Mononuclear cell (primary cell): ENCODE results near the gene ENDOD1. TPM values are rescaled to one million over a fixed set of nuclear protein-coding genes. Genes with fewer than 3 reads are reported as not detected.
"Not testable (repeated sequence)": the region's sequence is repeated elsewhere in the genome, so short reads cannot be mapped to it uniquely, and the experiment has no call there.

Experiments used
- H3K27me3 ChIP-seq: 2 replicates; pipeline ENCODE4 v1.6.0; 2011; ENCODE audit warnings: low read length, control low read depth; ENCODE audit not compliant: insufficient read depth
- H3K4me1 ChIP-seq: 2 replicates; pipeline ENCODE4 v1.5.1; 2011; ENCODE audit warnings: mild to moderate bottlenecking, low read length, control low read depth; ENCODE audit not compliant: insufficient read depth
- H3K4me3 ChIP-seq: 2 replicates; pipeline ENCODE4 v1.5.1; 2011; ENCODE audit warnings: mild to moderate bottlenecking, low read length, moderate library complexity
- H3K9me3 ChIP-seq: 2 replicates; pipeline ENCODE4 v1.5.1; 2011; ENCODE audit warnings: low read depth, mild to moderate bottlenecking, control low read depth, low read length
- total RNA-seq: library from RNA; depleted of rRNA; stranded (reverse); fragments of >200 nt; gene quantifications from one replicate; pipeline ENCODE4 v1.2.3, GENCODE V29; 2012

The ENDOD1 gene, protein sequence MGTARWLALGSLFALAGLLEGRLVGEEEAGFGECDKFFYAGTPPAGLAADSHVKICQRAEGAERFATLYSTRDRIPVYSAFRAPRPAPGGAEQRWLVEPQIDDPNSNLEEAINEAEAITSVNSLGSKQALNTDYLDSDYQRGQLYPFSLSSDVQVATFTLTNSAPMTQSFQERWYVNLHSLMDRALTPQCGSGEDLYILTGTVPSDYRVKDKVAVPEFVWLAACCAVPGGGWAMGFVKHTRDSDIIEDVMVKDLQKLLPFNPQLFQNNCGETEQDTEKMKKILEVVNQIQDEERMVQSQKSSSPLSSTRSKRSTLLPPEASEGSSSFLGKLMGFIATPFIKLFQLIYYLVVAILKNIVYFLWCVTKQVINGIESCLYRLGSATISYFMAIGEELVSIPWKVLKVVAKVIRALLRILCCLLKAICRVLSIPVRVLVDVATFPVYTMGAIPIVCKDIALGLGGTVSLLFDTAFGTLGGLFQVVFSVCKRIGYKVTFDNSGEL
- total RNA-seq, result 20.9 TPM

DNA sequence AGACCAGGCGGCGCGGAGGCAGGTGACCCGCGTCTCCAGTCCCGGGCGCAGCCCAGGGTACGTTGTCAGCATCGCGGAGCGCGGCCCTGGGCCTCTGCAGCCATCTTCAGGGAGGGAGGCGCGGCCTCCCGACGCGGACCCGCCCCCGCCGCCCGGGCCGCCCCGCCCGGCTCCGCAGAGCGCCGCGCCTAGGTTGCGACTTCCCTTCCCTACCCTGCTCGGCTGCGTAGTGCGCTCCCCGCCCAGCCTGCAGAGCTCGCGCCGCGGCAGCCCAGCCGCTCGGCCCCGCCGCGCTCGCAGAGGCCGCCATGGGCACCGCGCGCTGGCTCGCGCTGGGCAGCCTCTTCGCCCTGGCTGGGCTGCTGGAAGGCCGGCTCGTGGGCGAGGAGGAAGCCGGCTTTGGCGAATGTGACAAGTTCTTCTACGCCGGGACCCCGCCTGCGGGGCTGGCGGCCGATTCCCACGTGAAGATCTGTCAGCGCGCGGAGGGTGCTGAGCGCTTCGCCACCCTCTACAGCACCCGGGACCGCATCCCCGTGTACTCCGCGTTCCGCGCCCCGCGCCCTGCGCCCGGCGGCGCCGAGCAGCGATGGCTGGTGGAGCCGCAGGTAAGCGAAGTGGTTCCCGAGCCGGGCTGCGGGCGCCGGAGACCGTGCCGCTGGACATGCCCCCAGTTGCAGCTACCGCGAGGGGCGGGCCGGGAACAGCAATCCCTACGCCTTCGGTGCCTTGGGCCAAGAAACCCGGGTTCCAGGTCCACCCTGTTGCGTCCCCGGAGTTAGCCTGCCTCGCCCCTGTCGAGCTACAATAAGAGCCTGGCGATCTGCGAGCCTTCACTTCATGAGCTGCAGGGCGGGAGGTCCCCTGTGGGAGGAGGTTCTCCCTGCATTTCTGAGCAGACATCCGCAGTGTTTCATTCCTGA lies at the start of gene ENDOD1:
TSS of gene ENDOD1 (plus strand) at position 227 of the 923 bp plus-strand sequence. CDS start at position 309, 82 bp downstream.
- peaks cover 37% of the 10 kb centered on the region for H3K4me1 ChIP-seq
- H3K4me3 ChIP-seq, result peak within 1 kb of the TSS; percentile 66
- no peaks in the 10 kb centered on the region for H3K9me3 ChIP-seq
- no peaks in the 10 kb centered on the region for H3K27me3 ChIP-seq

DNA sequence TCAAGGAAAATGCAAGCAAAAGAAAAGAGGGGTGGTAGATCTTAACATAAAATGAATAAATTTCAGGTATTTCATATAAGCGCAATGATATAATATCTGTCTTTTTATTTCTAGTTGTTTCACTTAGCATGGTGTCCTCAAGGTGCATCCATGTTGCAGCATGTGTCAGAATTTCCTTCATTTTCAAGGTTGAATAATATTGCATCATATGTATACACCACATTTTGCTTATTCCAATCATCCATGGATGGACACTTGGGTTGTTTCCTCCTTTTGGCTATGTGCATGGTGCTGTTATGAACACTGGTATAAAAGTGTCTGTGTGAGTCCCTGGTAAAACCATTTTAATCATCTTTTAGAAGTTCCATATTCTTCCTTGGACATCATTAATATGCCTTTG lies 47.4 kb upstream of the ENDOD1 start:
- Histone ChIP-seq H3K4me1 (no peaks in the 10 kb centered on the region), H3K4me3 (no peak overlapping the region), H3K27me3 (peaks cover 7% of the 10 kb centered on the region), H3K9me3 (no peaks in the 10 kb centered on the region)

DNA sequence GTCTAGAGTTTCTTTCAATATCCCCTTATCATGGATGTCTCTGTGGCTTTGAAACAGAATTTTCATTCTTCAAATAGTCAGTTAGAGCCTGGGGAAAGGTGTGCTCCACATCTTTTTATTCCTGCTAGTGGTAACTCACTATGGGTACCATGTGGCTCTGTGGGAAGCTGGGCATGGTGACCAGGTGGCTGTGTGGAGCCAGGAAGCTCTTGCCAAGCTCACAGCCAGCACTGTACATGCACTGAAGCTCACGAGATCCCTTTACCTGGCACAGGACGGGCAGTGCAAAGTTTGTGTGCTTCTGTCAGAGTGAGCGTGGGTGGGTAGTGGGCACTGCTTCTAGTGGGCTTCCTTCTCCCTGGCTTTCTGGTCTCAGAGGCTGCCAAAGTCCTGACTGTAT lies 46.7 kb upstream of the ENDOD1 start:
- peaks cover 7% of the 10 kb centered on the region for H3K27me3 ChIP-seq
- no peak overlapping the region for H3K4me3 ChIP-seq
- H3K9me3 ChIP-seq, result no peaks in the 10 kb centered on the region
- H3K4me1 ChIP-seq, result no peaks in the 10 kb centered on the region

DNA sequence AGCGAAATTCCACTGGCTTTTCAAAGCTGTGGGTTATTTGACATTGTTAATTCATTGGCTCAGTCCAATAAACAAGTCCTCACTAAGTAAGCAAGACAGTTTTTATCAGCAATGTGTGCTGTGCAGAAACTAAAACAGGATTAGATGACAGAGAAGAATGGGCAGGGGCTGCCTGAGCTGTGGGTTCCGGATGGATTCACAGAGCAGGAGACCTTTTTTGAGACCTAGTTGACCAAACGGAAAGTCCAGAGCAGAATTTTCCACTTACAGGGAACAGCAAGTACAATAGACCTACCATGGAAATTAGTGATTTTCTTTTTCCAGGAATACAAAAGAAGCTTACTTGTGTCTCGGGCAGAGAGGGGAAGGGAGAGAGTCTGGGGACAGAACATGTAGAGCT lies 45.6 kb upstream of the ENDOD1 start:
- no peaks in the 10 kb centered on the region for H3K9me3 ChIP-seq
- no peaks in the 10 kb centered on the region for H3K4me1 ChIP-seq
- H3K27me3 ChIP-seq, result peaks cover 3% of the 10 kb centered on the region
- H3K4me3 ChIP-seq, result no peak overlapping the region

DNA sequence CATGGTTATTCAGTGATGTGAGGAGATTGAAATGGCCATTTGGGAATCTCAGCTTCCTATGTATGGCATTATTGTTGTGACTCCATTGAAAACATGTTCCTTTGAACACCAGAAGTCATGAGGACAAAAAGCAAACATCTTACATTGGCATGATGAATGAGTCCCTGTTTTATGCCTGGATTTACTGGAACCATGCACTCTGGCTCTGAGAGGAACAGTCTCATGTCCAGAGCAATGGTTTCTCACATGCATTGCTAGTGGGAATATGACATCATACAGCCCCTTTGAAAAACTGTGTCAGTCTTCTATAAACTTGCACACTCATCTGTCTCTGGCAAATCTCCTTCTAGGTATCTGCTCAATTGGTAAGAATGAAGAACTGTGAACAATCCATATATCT lies 43.8 kb upstream of the ENDOD1 start:
- Histone ChIP-seq H3K9me3 (no peaks in the 10 kb centered on the region), H3K4me3 (no peak overlapping the region), H3K27me3 (peaks cover 3% of the 10 kb centered on the region), H3K4me1 (no peaks in the 10 kb centered on the region)

DNA sequence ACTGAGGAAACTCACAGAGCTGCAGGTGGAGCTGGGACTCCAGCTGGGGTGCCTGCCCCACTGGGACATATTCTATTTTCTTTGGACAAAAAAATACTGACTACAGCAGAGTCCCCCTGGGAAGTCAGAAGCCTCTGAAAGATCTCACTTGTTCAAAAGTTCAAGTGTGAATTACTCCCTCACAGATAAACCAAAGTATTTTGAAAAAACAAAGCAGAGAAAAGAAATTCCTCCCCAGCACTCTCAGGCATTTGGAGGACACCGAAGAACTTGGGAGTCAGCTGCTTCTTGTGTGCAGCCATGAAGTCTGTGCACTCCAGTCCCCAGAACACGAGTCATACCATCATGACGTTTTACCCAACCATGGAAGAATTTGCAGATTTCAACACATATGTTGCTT lies 40.5 kb upstream of the ENDOD1 start, which contains the start of gene KDM4F:
TSS of gene KDM4F (plus strand) at position 301 of the 400 bp plus-strand sequence.
- not testable (repeated sequence) for H3K9me3 ChIP-seq, H3K27me3 ChIP-seq, H3K4me1 ChIP-seq, H3K4me3 ChIP-seq

DNA sequence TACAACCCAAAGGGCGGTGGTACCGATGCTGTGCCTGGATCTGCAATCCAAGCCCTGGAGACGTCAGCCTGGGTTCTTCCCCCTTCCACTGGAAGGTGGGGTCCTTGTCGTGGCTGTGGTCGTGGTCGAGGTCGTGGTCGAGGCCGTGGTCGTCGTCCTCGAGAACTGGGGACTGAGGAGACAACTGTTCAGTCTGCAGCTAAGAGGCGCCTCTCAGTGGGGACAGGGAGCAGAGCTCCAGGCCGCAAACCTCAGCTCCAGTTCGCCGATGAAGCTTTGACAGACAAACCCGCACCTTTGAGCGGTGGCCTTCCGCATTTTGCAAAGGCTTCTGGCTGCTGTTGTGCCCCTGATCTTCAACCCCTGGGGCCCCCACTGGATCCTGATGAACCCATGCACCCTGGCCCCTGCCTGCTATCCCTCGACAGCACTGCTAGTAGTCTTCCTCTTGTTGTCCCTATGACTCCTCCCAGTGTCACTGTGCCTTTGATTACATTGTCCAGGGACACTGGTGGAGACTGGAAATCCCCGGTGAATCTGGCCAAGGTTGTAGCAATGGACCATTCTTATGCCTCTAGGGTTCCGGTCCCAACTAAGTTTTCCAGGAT lies 38.9 kb upstream of the ENDOD1 start:
- H3K4me1 ChIP-seq, result no peaks in the 10 kb centered on the region
- no peaks in the 10 kb centered on the region for H3K9me3 ChIP-seq
- H3K27me3 ChIP-seq, result peaks cover 8% of the 10 kb centered on the region
- no peak overlapping the region for H3K4me3 ChIP-seq

DNA sequence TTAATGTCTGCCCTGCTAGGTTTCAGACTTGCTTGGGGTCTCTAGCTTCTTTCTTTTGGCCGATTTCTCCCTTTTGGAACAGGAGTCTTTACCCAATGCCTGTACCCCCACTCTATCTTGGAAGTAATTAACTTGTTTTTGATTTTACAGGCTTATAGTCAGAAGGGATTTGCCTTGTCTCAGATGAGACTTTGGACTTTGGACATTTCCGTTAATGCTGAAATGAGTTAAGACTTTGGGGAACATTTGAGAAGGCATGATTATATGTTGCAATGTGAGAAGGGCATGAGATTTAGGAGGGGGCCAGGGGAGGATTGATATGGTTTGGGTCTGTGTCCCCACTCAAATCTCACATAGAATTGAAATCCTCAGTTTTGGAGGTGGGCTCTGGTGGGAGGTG lies 35.3 kb upstream of the ENDOD1 start:
- no peaks in the 10 kb centered on the region for H3K9me3 ChIP-seq
- H3K27me3 ChIP-seq, result peaks cover 7% of the 10 kb centered on the region
- no peaks in the 10 kb centered on the region for H3K4me1 ChIP-seq
- no peak overlapping the region for H3K4me3 ChIP-seq

DNA sequence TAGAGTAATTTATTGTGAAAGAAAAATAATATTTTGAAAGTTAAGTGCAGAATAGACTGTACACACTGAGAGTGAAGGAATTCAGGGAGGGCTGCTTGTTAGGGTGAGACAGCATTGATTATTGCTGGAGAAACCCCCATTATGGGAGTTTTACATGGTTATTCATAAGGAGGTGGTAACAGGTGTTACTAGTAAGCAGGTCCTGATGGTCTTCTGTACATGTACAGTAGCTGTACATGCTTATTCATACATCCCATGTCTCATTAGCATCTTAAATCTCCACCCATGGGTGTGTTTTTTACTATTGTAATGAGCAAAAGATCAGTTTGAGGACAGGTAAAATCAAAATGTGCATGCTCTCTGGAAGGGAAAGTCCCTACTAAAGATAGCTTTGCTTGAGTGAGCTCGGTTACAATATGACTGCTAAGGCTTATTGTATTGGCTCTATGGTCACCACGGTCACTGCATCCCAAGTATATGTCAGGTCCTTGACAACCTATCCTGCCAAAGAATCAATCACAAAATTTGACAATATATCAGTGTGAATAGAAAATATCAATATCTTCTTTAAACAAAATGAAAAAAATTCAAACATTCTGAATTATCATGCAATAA lies 34.3 kb upstream of the ENDOD1 start:
- Histone ChIP-seq H3K4me1 (no peaks in the 10 kb centered on the region), H3K4me3 (no peak overlapping the region), H3K9me3 (no peaks in the 10 kb centered on the region), H3K27me3 (peaks cover 7% of the 10 kb centered on the region)

DNA sequence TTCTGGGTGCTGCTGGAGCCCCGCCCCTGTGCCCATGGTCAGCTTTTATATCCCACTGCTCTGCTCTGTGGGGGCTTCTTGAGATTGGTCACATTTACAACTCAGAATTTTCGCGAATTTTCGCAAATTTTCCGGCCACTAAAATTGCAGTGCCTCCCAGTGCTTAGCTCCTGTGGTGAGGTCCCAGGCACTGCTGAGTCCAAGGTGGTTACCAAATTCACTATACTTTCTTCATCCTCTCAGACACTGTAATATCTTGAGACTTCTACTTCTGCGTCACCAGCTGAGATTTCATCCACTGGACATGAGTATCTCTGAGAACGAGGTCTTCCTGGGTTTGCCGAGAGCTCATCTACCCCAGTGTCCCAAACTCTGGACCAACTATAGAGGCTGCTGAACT lies 31.7 kb upstream of the ENDOD1 start:
- Histone ChIP-seq H3K9me3 (no peaks in the 10 kb centered on the region), H3K4me3 (no peak overlapping the region)

DNA sequence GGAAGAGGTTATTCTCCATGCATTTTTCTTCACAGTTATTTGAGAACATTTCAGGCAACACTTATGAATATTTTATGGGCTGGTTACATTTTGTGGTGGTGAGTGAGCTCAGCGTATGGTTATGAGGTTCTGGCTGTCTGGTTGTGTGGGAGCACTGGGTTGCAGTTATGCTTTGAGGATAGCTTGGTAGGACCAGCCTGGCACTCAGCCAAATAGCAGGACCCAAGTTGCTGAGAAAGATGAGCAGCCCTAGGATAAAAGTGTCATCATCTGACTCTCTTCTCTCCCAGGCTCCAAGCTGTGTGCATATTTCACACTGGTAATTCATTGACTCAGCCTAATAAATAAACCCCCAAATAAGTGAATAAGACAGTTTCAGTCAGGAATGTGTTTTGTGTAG lies 31.0 kb upstream of the ENDOD1 start:
- Histone ChIP-seq H3K4me1 (no peaks in the 10 kb centered on the region), H3K9me3 (no peaks in the 10 kb centered on the region), H3K27me3 (peaks cover 7% of the 10 kb centered on the region), H3K4me3 (no peak overlapping the region)

More for the DNA sequence above, 31.7 kb upstream of the ENDOD1 start:
- H3K4me1 ChIP-seq, result no peaks in the 10 kb centered on the region
- peaks cover 7% of the 10 kb centered on the region for H3K27me3 ChIP-seq

DNA sequence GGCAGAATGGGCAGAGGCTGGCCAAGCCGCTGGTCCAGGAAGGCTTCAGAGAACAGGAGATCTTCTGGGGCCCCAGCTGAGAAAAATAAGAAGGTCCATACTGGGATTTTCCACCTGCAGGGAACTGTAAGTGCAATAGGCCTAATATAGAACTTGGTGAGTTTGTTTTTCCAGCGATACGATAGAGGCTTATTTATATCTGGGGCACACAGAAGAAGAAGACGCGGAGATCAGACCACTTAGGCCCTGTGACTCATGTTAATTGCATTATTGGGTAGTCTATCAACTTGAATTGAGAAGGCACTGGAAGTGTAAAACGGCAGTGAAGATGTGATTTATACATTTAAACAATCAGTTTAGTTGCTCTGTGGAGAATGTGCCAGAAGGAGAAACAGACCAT lies 30.6 kb upstream of the ENDOD1 start:
- peaks cover 5% of the 10 kb centered on the region for H3K27me3 ChIP-seq
- H3K4me1 ChIP-seq, result no peaks in the 10 kb centered on the region
- no peaks in the 10 kb centered on the region for H3K9me3 ChIP-seq
- no peak overlapping the region for H3K4me3 ChIP-seq

DNA sequence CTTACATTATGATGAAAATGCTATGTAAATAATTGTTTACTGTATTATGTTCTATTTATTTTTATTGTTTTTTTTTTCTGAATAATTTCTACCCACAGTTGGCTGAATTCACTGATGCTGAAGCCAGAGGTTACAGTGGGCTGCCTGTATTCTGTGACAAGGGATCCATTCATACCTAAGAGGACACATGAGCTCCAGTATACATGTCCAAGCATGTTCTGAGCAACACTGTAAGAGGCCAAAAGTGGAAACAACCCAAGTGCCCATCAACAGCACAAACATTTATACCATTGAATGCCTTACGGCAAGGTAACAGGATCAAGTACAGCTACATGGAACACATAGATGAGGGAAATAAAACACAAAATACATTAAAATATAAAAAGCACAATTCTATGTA lies 24.3 kb upstream of the ENDOD1 start:
- no peaks in the 10 kb centered on the region for H3K9me3 ChIP-seq
- peaks cover 18% of the 10 kb centered on the region for H3K4me1 ChIP-seq
- H3K27me3 ChIP-seq, result no peaks in the 10 kb centered on the region
- no peak overlapping the region for H3K4me3 ChIP-seq

DNA sequence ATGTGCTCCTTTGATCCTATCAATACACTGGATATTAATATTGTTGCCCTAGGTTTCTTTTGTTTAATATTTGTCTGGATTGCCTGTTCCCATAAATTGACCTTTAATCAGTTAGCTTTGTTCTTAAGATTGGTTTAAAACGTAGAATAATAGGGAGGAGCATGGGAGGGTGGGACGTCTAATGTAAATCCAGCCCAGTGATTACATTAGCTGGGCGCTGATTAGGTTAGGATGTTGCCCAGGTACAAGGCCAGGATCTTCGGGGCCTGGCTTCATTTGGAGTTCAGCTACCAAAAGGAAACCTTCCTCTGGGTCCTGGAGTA lies 23.0 kb upstream of the ENDOD1 start, which contains the start of gene SRSF8:
TSS of gene SRSF8 (plus strand) at position 204 of the 323 bp plus-strand sequence. CDS start 308 bp downstream, outside the sequence.
- no peaks in the 10 kb centered on the region for H3K9me3 ChIP-seq
- H3K27me3 ChIP-seq, result no peaks in the 10 kb centered on the region
- H3K4me1 ChIP-seq, result peaks cover 18% of the 10 kb centered on the region
- H3K4me3 ChIP-seq, result peak within 1 kb of the TSS; percentile 68
